ENCODE data around the gene FGF14.

FGF14 gene

DNA sequence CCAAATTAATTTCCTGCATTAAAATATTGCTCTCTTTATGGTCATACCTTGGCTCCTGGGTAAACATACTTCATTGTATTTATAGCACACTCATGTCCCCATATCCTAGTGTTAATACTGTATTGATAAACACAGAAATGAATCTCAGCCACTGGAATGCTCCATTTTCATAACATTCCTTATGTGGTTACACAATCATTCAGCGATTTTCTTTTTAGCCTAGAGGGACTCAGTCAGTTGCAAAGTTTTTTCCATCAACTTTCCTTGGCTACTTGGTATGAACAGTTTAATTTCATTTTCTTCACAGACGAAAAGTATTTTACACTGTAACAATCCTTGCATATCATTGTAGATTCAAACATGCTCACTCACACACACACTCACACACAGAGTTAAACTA lies 471.5 kb downstream of the FGF14 start:
- DNase-seq (ENCODE audit: low read depth in 2 of 2): no peak

DNA sequence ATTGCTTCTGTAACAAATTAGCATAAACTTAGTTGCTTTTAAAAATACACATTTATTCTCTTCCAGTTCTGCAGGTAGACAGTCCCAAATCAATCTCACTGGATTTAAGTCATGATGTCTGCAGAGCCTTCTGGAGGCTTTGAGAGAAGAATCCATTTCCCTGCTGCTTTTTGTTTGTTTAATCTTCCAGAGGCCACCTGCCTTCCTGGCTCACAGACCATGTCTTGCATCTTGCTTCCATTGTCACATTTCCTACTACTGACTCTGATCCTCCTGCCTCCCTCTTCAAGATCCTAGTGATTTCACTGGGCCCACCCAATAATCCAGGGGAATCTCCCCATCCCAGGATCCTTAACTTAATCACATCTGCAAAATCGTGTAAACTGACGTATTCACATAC lies 476.1 kb downstream of the FGF14 start:
- no peak for DNase-seq (ENCODE audit: low read depth in 2 of 2)

DNA sequence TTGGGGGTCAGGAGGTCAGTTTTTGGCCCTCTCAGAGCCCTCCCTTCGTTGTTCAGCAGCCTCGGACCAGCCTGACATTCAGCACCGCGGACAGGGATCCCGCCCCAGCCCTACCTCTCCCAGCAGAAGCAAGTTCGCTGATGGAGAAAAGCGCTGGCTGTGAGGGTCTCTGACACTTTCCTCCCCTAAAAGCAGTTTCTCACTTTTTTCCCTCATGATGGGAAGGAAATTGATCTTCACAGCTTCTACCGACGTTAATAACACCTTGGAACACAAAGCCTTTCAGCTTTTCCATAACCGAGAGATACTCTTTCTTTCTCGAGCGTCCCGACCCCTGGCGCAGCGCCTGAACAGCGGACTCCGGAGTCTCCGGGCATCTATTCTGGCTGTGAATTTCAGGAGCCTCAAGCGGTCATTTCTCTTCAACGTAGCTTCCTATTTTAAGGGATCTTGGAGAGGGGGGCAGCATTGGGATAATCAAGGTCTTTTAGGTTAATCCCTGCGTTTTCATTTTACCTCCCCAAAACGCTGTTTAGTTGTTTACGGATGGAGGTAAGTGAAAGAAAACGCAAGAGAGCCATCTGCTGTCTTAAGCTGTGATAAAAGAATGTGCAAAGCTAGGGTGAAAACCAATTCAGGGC lies 482.2 kb downstream of the FGF14 start:
- no peak for DNase-seq (ENCODE audit: low read depth in 2 of 2)

DNA sequence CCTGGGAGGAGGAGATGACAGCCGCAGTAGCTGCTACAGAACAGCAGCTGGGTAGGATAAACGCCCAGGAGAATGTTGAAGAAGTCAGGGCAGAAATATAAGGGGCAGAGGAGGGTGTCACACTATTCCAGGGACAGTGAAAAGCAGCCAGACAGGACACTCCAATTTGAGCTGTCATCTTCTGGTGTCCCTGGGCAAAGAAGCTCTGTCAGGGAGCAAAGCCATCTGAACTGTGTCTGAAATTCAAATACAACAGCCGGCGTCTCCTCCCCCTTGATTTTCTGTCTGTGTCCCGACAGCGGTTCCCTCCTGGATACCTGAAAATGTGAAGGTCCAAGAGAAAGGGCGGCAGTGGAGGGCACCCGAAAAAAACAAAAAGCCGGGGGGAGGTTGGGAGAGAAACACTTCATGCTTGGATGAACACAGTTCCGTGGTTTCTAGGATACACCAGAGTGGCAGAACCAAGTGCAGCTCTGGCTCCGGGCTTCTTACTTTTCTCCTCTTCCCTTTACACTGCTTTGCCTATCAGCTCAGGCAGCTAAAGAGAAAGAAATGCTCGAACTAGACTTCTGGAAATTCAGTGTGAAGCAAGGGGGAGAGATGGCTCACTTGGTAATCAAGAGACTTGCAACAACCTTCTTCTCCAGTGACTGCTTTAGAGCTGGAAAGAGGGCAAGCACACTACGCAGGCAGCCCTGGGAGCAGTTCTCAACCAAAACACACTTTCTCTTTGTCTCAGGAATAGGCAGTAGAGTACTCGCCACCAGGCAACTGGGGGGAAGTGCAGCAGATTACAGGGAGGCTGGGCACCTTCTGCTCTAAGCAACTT lies 483.8 kb downstream of the FGF14 start:
- no peak for DNase-seq (ENCODE audit: low read depth in 2 of 2)

DNA sequence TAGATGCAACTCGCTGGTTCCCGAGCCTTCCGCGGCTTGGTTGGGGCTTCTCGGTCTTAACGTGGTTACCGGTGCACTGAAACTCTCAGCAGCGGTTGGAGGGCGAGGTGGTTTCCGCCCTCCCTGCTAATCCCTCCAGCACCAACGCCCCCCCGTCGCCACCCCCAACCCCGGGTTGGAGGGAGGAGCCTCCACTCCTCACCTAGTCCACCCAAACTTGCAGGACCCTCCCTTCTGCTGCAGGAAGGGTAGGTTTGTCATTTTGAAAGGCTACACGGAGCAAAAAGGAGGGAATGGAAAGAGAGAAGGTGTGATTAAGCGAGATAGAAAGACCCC lies 484.4 kb downstream of the FGF14 start:
- no peak for DNase-seq (ENCODE audit: low read depth in 2 of 2)

DNA sequence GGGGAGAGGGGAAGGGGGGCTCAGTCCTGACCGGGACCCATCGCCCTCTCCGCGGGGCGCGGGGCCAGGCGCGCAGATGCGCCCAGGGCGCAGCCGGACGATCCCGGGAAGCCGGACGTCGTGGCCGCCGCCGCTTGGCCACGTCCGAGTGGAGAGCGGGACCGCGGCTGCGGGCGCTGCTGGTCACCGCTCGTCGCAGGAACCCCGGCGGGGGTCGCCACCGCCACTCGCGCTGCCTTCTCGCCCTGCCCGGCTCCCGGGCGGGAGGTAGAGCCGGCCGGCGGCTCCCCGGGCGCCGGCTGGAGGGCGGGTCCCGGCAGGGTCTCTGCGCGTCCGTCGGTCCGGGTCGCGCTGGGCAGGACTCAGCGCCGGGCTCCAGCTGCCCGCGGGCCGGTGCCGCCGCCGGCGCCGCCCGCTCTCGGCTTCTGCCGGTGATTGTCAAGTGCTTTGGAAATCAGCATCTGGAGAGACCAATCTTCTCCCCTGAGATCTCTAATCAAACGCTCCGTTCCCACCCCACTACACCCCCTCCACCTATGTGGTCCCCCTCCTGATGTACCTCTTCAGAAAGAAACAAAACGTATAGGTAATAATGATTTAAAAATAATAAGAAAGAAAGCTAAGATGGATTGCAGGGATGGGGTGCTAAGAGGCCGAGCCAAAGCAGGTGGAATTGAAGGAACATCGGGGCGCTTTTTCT lies 484.9 kb downstream of the FGF14 start:
- DNase-seq (ENCODE audit: low read depth in 2 of 2): no peak

DNA sequence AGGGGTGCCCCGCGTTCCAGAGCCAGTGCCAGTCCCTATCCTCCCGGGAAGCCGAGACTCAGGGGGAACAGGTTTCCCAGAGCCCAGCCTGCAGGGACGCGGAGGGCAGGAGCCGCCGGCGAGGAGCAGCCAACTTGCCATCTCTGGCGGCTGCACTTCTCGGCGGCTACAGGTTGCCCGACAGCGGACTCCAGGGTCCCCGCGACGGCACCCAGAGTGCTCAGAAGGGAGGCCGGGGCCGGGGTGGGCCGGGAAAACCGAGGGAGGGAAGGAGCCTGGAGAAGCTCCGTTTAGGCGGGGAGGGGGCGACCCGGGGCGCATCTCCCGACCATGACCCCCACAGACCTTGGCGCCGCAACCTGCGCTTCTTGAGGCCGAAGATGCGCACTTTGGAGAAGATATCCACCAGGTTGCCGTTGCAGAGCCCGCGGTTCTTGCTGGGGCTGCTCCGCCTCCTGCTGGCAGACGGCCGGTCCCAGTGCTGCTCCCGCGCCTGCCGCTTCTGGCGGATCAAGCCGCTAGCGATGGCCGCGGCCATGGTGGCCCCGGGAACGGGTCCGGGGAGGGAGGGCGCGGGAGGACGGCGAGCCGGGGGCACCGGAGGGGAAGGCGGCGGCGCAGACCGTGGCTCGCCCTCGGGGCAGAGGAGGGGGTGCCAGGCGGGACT lies 485.6 kb downstream of the FGF14 start:
- DNase-seq (ENCODE audit: low read depth in 2 of 2): no peak

DNA sequence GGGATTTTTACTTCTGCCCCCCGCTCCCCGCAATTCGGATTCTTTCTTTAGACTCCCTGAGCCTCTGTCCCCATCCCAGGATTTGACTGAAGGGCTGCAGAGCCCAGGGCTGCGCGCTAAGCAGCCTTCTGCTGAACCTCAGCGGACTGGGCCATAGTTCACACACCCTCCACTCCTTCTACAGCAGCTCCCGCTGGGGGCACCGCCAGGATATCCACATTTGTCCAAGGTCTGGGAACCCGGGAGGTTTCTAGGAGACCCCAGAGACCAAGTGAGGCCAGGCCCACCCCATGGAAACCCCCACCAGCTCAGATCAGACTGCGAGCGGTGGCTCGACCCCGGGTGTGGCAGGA lies 486.1 kb downstream of the FGF14 start:
- DNase-seq (ENCODE audit: low read depth in 2 of 2): no peak

DNA sequence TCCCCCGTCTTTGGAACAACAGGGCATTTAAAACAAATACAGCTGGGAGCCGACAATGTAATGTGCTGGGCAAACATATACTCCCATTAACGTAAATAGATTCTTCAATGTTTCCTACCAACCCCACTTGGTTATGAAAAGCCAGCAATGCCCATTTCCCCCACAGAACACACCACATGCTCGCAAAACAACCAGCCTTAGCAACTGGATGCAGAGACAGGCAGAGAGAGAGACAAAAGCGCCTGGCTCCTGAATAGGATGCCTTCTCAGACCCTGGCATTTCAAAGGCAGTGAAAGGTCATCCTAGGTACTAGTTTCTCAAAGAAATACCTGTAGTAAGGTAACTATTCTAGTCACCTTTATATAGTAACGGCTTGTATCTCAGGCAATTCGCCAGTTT lies 486.5 kb downstream of the FGF14 start:
- DNase-seq (ENCODE audit: low read depth in 2 of 2): no peak

DNA sequence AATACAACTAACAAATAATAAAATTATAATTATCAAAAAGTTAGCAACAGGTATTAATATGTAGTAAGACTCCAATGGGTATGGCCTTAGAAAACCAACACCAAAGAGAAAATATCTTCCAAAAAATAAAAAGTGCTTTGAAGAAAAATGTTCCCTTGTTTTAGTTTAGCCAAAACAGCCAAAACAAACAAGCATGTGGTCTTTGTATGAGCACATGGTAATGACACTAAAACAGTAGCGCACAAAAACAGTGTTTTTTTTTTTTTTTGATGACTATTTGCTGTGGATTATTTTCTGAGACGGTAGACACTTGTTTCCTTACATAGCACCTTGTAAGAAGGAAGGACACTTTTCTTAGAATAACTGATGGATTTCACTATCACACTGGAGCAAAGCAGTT lies 490.1 kb downstream of the FGF14 start:
- DNase-seq (ENCODE audit: low read depth in 2 of 2): no peak

DNA sequence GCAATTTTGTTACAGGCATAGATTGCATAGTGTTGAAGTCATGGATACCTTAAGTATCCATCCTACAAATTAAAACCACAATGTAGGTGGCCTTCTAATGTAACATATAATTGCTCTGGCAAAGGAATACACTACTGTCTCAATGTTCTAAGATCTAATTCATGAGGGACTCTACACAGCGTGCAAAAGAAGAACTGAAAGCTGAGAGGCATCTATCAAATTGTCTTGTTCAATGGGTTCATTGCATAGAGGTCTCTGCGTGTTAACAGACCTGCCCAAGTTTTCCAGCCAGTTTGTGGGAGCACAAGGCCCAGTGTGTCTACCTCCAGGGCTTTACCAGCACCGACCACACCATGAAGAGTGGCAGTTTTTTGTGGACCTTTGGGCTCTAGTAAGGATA lies 498.0 kb downstream of the FGF14 start:
- DNase-seq (ENCODE audit: low read depth in 2 of 2): no peak

DNA sequence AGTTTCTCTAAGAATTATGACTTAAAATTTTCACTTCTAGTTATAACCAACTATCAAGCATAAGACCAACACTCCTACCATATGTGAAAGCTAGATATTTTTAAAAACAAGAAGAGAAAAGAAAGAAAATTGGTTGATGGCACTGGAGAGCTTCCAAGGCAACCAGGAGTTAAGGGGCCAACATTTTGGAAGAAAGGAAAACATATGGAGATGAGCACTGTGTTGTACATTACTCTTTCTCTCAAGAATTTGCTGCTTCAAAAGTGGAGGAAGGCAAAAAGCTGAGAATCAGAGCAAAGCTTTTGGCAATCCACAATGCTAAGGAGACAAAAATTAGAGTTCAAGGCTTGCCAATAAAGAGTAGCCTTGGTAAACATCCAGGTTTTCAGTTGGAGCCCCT lies 503.2 kb downstream of the FGF14 start:
- DNase-seq (ENCODE audit: low read depth in 2 of 2): no peak

DNA sequence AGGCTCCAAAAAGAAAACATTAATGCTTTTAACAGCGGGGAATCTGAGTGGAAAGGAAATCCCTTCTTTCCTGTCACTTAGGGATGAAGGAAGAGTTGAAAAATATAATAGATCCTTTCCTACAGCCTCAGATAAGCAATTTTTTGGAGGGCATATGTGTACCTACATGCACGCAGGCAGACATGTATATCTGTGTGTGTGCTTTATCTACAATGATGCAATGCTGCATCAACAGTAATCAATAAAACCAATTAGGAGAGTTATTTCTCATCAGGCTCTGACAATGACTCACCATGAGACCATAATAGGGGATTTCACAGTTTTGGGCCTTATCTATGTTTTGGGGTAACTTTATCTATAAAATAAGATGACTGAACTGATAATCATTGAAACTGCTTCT lies 505.3 kb downstream of the FGF14 start:
- DNase-seq (ENCODE audit: low read depth in 2 of 2): no peak

DNA sequence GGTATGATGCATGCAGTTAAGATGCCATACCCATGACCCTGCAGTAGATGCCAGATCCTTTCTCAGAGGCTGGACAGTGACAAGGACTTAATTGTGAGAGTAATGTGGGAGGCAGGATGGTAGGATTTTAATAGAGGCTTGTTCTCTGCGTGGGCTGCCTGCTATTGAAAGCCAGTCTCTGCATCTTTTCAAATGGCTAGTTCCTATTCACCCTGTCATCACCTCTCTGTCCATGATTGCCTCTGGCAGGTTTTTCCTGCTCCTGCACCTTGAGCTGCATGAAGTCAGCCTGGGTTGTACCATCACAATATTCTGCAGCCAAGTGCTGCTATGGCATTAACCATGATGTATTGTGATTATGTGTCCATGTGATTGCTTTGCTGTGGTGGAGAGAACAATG lies 508.8 kb downstream of the FGF14 start:
- DNase-seq (ENCODE audit: low read depth in 2 of 2): no peak

DNA sequence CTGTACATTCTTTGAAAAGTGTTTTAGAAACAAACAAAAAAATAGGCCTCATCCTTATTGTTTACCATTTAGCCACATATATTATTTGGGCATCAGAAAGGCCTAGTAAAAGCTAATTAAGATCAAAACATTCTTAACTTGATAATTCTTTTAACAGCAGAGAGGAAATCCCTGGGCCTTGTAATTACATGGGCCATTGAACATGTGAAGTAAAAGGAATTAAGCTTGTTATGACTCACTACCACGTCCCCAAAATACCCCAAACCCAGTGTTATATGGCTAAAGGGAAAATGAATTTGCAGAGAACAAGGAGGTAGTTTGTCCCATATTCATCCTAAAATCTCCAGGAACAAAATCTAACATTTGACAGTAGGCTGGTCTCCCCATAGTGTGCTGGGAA lies 509.6 kb downstream of the FGF14 start:
- no peak for DNase-seq (ENCODE audit: low read depth in 2 of 2)

DNA sequence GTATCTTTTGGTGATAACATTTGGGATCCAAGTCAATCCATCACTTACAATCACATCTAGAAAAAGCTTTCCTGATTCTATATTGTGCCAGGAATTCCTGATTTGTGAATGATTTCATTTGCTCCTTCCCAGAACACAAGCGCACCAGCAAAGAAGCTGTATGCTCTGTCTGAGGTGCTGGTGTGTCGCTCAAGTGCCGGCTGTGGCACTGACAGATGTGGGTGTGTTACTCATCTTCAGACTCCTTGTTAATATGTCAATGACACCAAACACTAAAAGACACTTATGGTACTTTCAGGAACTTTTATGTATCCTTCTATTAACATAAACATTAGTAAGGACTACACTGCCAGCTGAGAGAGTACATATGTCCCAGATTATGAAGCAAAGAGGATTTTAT lies 520.3 kb downstream of the FGF14 start:
- no peak for DNase-seq (ENCODE audit: low read depth in 2 of 2)

DNA sequence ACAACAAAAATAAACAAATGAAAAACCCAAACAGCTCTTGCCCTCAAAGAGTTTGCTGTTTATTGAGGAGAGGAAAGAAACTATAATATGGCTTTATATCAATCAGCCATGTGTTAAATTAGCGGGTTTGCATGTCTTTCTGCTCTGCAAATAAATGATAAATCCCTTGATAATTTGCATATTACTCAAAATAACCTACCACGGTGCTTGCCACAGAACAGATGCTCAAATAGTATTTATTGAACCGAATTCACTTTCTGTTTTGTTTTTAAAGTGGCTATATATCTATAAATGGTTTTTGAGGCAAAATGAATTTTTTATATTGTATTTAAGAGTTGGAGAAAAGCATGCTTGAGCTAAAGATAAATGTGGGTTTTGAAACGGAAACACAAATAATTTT lies 521.3 kb downstream of the FGF14 start:
- no peak for DNase-seq (ENCODE audit: low read depth in 2 of 2)

DNA sequence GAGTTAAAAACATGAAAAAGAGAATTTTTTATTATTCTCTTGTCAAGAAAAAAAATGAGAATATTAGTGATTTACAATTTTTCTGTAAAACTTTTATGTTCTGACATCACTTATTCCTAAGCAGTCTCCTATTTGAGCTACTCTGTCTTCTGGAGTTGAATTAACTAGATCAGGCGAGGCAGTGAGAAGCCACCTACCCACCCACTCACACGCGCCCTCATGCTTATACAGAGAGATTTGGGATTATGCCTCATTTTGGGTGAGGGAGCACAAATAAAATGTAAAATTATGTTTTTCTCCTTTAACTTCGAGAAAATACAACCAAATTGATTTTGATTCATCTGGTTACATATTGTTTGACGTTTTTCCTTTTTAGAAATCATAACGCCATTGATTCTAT lies 524.9 kb downstream of the FGF14 start:
- DNase-seq (ENCODE audit: low read depth in 2 of 2): no peak

DNA sequence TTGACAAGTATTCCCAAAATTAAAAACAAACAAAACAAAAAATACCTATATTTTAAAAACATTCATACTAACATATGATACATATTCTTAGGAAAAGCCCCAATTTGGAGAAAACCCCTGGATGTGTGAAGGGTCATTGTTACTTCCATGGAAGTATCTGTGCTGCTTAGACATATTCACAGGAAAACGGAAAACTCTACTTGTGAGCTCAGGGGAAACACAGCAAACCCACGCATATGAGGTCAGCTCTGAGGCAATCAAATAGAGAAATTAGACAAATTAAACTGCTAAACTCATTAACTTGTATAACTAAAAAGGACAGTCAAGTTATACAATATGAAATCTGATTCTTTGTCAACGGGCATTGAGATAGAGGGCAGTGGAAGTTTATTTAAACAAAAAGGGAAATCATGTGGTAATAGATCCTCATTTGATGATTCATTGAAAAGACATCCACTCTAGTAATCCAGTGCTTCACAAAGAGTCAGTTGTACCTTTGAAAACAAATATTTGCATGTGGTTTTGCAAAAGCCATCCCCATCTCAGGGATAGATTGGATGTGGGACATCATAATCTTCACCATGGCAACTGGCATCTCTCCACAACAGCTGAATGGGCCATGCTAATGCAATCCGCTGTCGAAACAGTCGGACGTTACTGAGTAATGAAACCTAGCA lies 526.0 kb downstream of the FGF14 start:
- DNase-seq (ENCODE audit: low read depth in 2 of 2): no peak

DNA sequence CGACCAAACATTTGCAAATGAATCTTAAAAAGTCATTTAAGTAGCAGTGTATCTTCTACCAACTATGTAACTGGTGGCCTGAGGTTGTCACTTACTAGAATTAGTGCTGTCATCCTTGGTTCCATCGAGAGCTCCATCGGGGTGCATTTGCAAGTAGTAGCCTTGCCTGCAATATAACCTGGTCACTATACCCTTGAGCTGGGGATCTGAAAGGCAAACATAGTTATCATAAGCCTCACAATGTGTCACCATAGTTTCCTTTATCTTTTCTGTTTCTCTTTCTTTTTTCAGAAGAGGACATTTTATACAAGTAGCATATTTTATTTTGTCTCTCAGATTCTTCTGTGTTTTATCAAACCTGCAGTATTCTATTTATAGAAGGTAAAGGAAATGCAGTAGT lies 526.8 kb downstream of the FGF14 start:
- DNase-seq (ENCODE audit: low read depth in 2 of 2): no peak

DNA sequence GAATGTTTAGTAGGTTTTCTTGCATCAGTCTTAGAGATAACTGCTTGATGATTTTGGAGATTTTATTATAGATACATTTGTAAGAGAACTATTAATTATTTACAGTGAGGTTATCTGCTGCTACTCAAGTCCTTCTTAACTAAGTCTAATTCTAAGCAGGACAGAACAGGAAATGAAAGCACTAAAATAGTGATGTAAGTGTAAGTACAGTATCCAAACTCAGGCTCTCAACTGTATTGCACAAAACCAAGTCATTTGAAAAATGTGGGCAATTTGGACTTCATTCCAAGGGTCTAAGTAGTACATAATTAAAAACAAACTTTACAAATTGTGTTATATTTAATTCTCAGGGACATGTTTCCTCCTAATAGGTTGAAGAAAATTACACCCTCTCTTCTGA lies 532.3 kb downstream of the FGF14 start:
- DNase-seq (ENCODE audit: low read depth in 2 of 2): no peak
